ENCODE data around the gene ADAMTSL1.

Gene ADAMTSL1

GRCh38 chr9:18881758-18882157, 407.8 kb downstream of the ADAMTSL1 start:
- DNase-seq: no peak

DNA sequence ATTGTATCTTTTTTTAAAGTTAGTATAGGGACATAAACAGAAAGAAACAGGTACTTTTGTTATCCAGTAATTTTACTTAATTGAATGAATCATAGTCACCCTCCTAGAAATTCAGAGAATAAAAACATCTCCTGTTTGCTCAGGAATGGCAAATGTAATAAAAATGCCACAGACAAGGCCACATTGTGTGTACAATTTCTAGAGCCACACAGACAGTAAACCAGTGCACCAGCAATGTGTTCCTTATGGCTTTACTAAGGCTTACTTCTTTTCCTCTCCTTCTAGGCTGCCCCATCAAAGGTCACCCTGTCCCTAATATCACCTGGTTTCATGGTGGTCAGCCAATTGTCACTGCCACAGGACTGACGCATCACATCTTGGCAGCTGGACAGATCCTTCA, 413.6 kb downstream of the ADAMTSL1 start:
- DNase-seq: no peak

- DNase-seq: no peak
Observed at GRCh38 chr9:18888290-18888689, 414.3 kb downstream of the ADAMTSL1 start.

GRCh38 chr9:18889550-18889949, 415.6 kb downstream of the ADAMTSL1 start:
- no peak for DNase-seq

DNA sequence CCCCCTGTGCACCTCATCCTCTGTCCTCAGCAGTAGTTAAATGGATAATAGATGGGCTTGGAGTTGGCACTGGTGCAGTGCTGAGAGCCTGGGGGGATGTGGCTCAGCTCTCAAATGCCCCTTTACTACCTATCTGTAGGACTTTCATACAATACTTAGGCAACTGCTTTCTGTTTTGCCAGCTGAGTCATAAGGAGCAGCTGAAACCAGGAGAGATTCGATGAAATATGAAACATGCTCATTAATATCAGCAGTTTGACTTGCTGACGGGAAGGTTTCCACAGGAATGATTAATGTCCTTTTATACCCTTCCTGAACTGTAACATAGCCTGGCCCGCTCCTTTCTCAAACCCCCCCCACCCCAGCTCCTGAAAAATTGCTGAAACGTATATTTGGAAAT, 416.4 kb downstream of the ADAMTSL1 start:
- no peak for DNase-seq

DNA sequence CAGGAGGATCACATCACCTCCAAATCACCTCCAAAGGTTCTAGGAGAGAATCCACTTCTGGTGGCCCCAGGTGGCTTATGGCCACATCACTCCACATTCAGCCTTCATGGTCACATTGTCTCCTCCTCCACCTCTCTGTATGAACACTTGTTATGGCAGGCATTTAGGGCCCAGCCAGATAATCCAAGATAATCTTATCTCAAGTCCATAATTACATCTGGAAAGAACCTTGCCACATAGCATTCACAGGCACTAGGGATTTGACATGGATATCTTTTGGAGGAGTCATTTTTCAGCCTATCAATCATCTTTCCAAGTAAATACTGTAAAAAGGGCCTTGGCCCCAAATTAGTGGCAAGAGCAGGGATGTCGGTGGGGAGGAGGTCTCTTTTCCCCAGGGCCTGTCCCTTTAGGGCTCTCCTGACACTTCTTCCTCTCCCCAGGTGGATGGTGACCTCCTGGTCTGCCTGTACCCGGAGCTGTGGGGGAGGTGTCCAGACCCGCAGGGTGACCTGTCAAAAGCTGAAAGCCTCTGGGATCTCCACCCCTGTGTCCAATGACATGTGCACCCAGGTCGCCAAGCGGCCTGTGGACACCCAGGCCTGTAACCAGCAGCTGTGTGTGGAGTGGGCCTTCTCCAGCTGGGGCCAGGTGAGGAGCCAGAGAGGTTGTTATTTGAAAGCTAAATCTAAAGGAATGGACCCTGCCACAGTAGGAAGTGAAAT, 418.2 kb downstream of the ADAMTSL1 start:
- no peak for DNase-seq

DNA sequence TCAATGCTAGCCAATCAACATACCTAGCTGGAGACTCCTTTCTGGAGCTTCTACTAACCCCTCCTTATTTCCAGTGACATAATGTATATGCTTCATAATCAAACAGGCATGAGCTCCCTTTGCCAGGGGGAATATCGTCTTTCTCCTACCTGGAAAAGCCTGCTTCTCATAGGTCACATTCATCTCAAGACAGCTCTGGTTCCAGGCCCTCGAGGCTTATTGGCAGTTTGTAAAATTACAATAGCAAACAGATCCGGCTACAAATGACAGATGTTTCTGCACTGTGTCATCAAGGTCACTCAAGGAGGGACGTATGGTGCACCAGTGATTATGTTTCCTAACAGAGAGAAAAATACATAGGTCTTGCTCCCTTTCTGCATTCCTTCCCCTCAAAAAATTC, 419.1 kb downstream of the ADAMTSL1 start:
- no peak for DNase-seq

DNA sequence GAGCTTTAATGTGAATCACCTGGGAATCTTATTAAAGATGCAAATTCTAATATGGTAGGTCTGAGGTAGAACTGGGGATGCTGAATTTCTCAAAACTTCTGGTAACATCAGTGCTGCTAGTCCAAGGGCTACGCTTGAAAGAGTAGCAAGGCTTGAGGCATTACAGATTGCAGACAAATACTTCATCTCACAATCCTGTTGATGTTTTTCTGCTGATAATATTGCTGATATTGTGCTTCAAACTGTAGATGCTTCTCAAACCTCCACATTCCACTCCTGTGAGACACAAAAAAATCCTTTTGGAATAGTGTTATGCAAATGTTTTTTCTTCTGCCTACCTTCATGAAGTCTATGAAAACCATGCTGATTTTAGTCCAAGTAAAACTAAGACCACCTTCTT, 419.5 kb downstream of the ADAMTSL1 start:
- no peak for DNase-seq

GRCh38 chr9:18896004-18896403, 422.1 kb downstream of the ADAMTSL1 start:
- DNase-seq: no peak

DNA sequence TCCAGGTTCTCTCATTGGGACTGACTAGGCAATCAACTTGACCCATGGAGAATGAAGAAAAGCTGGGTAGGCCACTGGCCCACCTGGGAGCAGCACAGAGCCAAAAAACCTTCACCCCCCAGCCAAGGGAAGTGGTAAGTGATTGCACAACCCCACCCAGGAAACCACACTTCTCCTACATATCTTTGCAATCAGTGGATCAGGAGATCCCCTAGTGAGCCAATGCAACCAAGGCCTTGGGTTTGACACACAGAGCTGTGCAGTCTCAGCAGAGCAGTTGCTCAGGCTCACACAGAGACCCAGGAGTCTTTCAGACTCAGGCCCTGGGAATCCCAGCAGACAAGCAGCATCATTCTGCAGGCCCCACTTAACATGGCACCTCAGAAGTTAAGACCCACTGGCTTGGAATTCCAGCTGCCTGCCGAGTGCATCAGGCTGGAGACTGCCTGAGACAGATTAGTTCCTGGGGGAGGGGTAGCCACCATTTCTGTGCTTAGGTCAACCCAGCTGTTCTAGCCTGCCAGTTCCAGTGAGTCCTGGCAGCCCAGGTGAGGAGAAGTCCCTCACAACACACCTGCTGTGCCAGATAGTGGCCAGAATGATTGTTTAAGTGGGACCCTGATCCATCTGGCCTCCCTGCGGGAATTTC, 422.7 kb downstream of the ADAMTSL1 start:
- DNase-seq: no peak

GRCh38 chr9:18903450-18903849, 429.5 kb downstream of the ADAMTSL1 start:
- no peak for DNase-seq

- no peak for DNase-seq
Observed at GRCh38 chr9:18905028-18905882, 431.3 kb downstream of the ADAMTSL1 start.

DNA sequence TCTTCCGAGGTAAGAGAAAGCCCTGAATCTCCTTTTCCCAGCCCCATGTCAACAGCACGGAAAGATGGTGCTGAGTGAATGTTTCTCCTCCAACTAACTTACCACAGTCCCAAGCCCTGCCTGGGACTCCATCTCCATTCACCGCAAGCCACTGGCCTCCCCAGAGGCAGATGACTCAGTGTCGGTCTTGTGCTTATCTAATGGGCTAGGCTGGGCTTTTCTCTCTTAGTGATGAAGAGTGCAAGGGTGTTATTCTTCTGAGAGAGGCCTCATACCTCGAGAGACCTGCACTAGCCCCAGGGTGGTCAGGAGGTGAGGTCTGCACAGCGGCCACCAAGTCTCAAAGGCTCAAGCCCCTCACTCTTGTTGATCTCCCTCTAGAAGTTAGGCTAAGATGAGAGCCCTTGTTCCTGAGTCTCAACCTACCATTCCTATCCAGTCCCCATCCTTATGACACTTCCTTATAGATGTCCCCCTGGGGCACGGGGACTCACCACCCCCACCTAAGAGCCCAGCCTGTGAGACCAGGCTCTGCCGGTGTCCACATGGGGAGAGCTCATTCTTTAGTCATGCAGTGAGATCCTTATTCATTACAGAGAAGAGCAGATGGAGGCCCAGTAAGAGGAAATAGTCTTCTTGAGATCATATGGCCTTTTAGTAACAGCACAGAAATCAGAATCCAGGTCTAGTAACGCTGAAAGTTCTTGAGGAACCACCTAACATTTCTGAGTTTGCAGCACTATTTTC, 432.1 kb downstream of the ADAMTSL1 start:
- no peak for DNase-seq

GRCh38 chr9:18906656-18907395, 432.9 kb downstream of the ADAMTSL1 start:
- DNase-seq: no peak

GRCh38 chr9:18907927-18908625, 434.1 kb downstream of the ADAMTSL1 start:
- DNase-seq: no peak

- DNase-seq: no peak
Observed at GRCh38 chr9:18909140-18910018, 435.4 kb downstream of the ADAMTSL1 start.

DNA sequence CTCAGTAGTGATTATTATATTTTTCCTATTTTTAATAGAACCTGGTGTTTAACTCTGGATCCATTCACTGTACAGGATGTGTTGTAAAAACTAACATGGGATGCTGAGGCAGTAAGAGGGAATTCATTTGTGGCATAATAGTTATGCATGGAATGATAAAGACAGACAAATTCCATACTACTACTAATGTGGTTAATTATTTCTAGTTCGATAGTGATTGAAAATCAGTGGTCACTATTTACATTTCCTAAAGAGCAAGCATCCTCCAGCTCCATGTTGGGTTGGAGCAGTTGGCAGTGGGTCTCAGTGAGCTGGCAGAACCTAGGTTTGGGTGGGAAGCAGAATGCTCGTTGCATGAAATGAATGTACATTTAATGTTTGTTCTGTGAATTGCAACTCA, 436.5 kb downstream of the ADAMTSL1 start:
- no peak for DNase-seq

DNA sequence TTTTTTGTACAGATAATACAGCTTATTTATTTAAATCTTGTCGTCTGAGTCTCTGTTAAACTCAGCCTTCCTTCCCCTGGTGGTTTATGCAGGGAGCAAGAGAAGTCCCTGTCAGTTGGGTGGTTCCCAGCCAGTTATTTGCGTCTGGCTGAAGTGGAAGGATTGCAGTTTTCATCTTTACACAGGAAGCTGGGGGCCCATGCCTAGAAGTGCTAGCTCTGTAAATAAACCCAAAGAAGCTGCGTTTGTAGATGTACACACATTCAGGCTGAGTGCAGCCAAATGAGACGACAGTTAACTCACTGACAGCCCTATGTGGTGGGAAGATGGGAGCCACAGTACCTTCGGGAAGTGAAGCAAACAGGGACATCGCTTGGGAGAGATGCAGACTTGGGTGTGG, 437.0 kb downstream of the ADAMTSL1 start:
- no peak for DNase-seq

- DNase-seq: no peak
Observed at GRCh38 chr9:18911714-18912342, 437.9 kb downstream of the ADAMTSL1 start.

Data from hippocampal formation (tissue), 2 donors.